MG63 (cell line): ENCODE results near the gene CRLF3. TPM values are rescaled to one million over a fixed set of nuclear protein-coding genes. Genes with fewer than 3 reads are reported as not detected.
"Not testable (repeated sequence)": the region's sequence is repeated elsewhere in the genome, so short reads cannot be mapped to it uniquely, and the experiment has no call there.

Experiments
- DNase-seq: peaks from one replicate; pipeline ENCODE4 v3.0.0-alpha.2; 2020
- H3K27me3 ChIP-seq: fragments of 250-450 bp; sonication (Bioruptor Pico); 2 replicates; pipeline ENCODE4 v1.5.1; 2020; ENCODE audit warnings: mild to moderate bottlenecking, moderate library complexity
- H3K36me3 ChIP-seq: fragments of 250-450 bp; sonication (Bioruptor Pico); 2 replicates; pipeline ENCODE4 v1.5.1; 2020; ENCODE audit warnings: mild to moderate bottlenecking, moderate library complexity
- H3K4me3 ChIP-seq: fragments of 250-450 bp; sonication (Bioruptor Pico); 2 replicates; pipeline ENCODE4 v1.5.1; 2020; ENCODE audit warnings: mild to moderate bottlenecking, moderate library complexity
- H3K9me3 ChIP-seq: fragments of 250-450 bp; sonication (Bioruptor Pico); 2 replicates; pipeline ENCODE4 v1.5.1; 2020; ENCODE audit warnings: mild to moderate bottlenecking, moderate library complexity
- total RNA-seq: library from RNA; depleted of rRNA; stranded (reverse); fragments of >200 nt; shearing (Covaris generic); gene quantifications from 2 replicates; pipeline ENCODE4 v1.2.3, GENCODE V29; 2014; ENCODE audit warnings: low replicate concordance; rRNA removed

CRLF3 gene
- total RNA-seq, 1 experiment from 2014 or later = 25.7 TPM

DNA sequence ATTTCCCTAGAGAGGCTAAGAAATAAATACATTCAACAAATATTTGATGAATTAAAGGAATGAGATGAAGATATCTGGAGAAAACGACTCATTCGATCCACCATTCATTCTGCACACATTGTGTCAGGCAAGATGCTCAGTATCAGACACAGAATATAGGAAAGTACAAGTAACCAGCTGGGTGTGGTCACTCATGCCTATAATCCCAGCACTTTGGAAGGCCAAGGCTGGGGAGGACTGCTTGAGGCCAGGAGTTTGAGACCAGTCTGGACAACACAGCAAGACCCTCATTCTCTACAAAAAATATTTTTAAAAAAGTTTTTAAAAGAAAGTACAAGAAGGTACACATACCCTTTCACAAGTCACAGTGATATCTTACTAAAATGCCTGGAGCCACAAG, 42.3 kb downstream of the CRLF3 start:
- Histone ChIP-seq H3K36me3 (peaks cover 76% of the 10 kb centered on the region), H3K4me3 (no peak overlapping the region), H3K27me3 (no peaks in the 10 kb centered on the region), H3K9me3 (no peaks in the 10 kb centered on the region)
- no peak for DNase-seq

DNA sequence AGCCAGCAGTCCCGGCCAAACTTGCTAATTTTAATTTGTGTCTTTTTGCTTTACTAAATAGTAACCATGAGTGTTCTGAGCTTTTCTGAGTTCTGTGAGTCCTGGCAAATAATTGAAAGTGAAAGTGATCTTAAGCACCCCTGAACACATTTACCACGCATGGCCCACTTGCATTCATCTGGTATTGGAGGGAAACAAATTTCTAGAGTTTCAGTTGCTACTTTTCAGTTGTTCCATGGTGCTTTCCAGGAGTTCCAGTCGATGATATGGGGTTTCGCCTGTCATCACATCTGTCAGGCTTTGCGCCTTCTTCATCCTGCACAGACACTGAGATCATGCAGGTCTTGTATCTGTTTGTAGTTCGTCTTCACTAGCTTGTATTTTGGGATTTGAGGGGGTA, 44.1 kb downstream of the CRLF3 start:
- no peaks in the 10 kb centered on the region for H3K27me3 ChIP-seq
- no peaks in the 10 kb centered on the region for H3K9me3 ChIP-seq
- H3K4me3 ChIP-seq = no peak overlapping the region
- no peak for DNase-seq
- H3K36me3 ChIP-seq = peaks cover 63% of the 10 kb centered on the region

DNA sequence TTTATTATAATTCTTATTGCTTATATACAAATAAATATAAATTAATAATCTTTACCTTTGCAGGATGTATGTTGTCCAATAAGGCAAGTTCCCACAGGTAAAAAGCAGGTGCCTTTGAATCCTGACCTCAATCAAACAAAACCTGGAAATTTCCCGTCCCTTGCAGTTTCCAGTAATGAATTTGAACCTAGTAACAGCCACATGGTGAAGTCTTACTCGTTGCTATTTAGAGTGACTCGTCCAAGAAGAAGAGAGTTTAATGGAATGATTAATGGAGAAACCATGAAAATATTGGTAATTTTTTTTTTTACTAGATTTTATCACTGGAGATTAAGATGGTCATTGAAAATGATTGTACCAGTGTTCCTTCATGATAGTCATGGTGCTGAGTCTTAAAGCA, 55.7 kb downstream of the CRLF3 start:
- H3K27me3 ChIP-seq, DNase-seq: not testable (repeated sequence)
- peaks cover 42% of the 10 kb centered on the region for H3K36me3 ChIP-seq

DNA sequence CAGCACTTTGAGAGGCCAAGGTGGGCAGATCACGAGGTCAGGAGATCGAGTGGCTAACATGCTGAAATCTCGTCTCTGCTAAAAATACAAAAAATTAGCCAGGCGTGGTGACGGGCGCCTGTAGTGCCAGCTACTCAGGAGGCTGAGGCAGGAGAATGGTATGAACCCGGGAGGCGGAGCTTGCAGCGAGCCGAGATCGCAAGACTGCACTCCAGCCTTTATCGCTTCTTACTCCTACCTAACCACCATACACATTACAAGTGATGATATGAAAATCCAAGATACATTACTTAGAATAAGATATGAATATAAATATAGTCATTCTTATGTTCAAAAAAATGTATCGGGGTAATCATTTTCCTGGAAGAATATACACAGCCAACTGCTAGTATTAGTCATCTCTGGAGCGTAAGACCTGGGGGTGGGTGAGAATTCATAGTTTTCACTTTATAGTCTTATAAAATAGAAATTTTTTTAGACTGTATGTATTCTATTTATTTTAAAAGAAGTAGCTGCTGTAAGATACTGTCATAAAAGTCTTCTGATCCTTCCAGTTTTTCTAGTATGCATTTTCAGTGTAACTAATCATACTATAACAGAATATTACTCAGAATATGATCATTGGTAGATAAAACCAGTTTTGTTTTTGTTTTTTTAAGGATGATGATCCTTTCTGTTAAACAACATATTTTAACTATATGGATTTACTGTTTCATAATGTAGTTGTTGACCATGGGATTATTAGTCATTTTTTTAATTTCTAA, 56.7 kb downstream of the CRLF3 start:
- peaks cover 41% of the 10 kb centered on the region for H3K36me3 ChIP-seq
- peak; percentile 32 for DNase-seq
- H3K9me3 ChIP-seq, H3K4me3 ChIP-seq, H3K27me3 ChIP-seq: not testable (repeated sequence)

More for the DNA sequence above, 55.7 kb downstream of the CRLF3 start:
- H3K9me3 ChIP-seq, H3K4me3 ChIP-seq: not testable (repeated sequence)

DNA sequence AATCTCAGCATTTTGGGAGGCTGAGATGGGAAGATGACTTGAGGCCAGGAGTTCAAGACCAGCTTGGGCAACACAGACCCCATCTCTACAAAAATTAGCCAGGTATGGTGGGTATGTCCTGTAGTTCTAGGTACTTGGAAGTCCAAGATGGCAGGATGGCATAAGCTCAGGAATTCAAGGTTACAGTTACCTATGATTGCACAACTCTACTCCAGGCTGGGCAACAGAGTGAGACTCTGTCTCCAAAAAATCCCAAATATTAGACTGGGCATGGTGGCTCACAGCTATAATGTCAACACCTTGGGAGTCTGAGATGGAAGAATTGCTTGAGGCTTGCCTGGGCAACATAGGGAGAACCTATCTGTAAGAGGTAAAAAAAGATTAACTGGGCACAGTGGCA, 63.4 kb downstream of the CRLF3 start:
- no peak for DNase-seq
- H3K27me3 ChIP-seq = no peaks in the 10 kb centered on the region
- no peaks in the 10 kb centered on the region for H3K9me3 ChIP-seq
- peaks cover 43% of the 10 kb centered on the region for H3K36me3 ChIP-seq
- H3K4me3 ChIP-seq = no peak overlapping the region

DNA sequence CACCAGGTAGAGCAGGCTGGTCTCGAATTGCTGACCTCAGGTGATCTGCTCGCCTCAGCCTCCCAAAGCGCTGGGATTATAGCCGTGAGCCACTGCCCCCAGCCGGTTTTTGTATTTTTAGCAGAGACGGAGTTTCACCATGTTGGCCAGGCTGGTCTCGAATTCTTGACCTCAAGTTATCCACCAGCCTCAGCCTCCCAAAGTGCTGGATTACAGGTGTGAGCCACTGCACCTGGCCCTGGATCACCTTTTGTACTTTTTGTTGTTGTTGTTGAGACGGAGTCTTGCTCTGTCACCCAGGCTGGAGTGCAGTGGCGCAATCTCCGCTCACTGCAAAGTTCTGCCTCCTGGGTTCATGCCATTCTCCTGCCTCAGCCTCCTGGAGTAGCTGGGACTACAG, 71.2 kb downstream of the CRLF3 start:
- H3K4me3 ChIP-seq, H3K9me3 ChIP-seq, DNase-seq, H3K27me3 ChIP-seq: not testable (repeated sequence)
- peaks cover 49% of the 10 kb centered on the region for H3K36me3 ChIP-seq

DNA sequence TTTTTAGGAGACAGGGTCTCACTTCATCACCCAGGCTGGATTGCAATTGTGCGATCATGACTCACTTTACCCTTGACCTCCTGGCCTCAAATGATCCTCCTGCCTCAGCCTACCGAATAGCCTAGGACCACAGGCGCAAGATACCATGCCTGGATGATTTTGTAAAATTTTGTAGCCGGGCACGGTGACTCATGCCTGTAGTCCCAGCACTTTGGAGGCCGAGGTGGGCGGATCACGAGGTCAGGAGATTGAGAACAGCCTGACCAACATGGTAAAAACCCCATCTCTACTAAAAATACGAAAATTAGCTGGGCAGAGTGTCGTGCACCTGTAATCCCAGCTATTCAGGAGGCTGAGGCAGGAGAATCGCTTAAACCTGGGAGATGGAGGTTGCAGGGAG, 73.5 kb downstream of the CRLF3 start:
- DNase-seq, H3K27me3 ChIP-seq, H3K9me3 ChIP-seq, H3K4me3 ChIP-seq: not testable (repeated sequence)
- peaks cover 47% of the 10 kb centered on the region for H3K36me3 ChIP-seq

DNA sequence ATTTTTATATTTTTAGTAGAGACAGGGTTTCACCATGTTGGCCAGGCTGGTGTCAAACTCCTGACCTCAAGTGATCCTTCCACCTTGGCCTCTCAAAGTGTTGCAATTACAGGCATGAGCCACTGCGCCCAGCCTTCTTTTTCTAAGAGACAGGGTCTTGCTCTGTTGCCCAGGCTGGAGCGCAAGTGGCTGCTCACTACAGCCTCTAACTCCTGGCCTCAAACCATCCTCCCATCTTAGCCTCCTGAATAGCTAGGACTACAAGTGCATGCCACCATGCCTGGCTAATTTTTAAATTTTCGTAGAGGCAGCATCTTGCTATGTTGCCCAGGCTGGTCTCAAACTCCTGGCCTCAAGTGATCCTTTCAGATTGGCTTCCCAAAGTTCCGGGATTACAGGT, 76.9 kb downstream of the CRLF3 start:
- not testable (repeated sequence) for DNase-seq, H3K9me3 ChIP-seq, H3K4me3 ChIP-seq, H3K27me3 ChIP-seq
- H3K36me3 ChIP-seq = peaks cover 37% of the 10 kb centered on the region

DNA sequence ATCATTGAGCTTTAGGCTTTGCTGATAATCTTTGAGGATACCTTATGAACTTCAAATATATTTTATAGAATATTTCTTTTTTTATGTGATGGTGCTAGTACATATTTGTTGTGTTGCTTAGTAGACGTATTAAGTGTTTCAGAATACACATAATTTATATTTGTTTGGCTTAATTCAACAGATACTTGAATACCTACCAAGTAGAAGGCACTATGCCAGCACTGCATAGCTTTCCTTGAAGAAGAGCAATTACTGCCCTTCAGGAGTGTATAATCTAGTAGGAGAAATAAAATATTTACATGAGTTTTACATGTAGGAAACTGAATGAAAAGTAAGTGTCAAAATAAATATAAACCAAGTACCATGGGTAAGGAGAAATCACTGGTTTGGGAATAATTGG, 81.8 kb downstream of the CRLF3 start:
- not testable (repeated sequence) for DNase-seq, H3K9me3 ChIP-seq, H3K27me3 ChIP-seq, H3K4me3 ChIP-seq
- H3K36me3 ChIP-seq = peaks cover 40% of the 10 kb centered on the region

DNA sequence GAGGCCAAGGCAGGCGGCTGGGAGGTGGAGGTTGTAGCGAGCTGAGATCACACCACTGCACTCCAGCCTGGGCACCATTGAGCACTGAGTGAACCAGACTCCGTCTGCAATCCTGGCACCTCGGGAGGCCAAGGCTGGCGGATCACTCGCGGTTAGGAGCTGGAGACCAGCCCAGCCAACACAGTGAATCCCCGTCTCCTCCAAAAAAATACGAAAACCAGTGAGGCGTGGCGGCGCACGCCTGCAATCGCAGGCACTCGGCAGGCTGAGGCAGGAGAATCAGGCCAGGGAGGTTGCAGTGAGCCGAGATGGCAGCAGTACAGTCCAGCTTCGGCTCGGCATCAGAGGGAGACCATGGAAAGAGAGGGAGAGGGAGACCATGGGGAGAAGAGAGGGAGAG, 88.1 kb downstream of the CRLF3 start:
- DNase-seq = peak; percentile 83
- Histone ChIP-seq H3K36me3 (peaks cover 21% of the 10 kb centered on the region), H3K4me3 (peak overlapping the region; percentile 21)

DNA sequence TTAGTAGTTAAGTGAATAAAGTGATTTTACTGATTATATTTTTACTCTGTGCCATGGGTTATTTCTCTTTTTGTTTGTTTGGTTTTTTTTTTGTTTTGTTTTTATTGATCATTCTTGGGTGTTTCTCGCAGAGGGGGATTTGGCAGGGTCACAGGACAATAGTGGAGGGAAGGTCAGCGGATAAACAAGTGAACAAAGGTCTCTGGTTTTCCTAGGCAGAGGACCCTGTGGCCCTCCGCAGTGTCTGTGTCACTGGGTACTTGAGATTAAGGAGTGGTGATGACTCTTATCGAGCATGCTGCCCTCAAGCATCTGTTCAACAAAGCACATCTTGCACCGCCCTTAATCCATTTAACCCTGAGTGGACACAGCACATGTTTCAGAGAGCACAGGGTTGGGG, 88.8 kb downstream of the CRLF3 start:
- H3K4me3 ChIP-seq, H3K27me3 ChIP-seq, H3K9me3 ChIP-seq: not testable (repeated sequence)
- peak; percentile 23 for DNase-seq
- peaks cover 14% of the 10 kb centered on the region for H3K36me3 ChIP-seq

More for the DNA sequence above, 88.1 kb downstream of the CRLF3 start:
- not testable (repeated sequence) for H3K9me3 ChIP-seq, H3K27me3 ChIP-seq

DNA sequence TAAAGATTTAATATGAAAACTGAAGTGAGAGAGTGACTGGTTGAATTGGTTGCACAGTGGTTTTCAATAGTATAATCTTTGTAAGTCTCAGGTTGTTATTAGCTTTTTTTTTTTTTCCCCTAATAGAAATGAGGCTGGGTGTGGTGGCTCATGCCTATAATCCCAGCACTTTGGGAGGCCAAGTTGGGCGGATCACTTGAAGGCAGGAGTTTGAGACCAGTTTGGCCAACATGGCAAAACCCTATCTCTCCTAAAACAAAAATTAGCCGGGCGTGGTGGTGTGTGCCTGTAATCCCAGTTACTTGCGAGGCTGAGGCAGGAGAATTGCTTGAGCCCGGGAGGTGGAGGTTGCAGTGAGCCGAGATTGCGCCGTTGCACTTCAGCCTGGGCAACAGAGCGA, 89.3 kb downstream of the CRLF3 start:
- DNase-seq = peak; percentile 54
- H3K27me3 ChIP-seq, H3K9me3 ChIP-seq, H3K4me3 ChIP-seq: not testable (repeated sequence)
- peaks cover 14% of the 10 kb centered on the region for H3K36me3 ChIP-seq

DNA sequence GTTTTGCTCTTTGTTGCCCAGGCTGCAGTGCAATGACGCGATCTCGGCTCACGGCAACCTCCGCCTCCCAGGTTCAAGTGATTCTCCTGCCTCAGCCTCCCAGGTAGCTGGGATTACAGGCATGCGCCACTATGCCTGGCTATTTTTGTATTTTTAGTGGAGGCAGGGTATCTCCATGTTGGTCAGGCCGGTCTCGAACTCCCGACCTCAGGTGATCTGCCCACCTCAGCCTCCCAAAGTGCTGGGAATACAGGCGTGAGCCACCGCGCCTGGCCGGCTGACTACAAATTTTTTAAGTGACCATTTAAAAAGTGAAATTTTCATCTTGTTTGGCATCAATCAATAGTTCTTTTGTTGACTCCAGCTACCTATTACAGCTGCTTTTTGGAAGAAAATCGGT, 90.3 kb downstream of the CRLF3 start:
- not testable (repeated sequence) for H3K9me3 ChIP-seq, DNase-seq, H3K27me3 ChIP-seq, H3K4me3 ChIP-seq
- H3K36me3 ChIP-seq = peaks cover 12% of the 10 kb centered on the region

Other genes with a start within 250 kb of the CRLF3 start
- gene ATAD5, start 7.3 kb upstream of the CRLF3 start, total RNA-seq = 2.4 and 7.6 TPM in 2 replicates
- 18.7 and 38.6 TPM in 2 replicates for gene TEFM, start 81.5 kb upstream of the CRLF3 start, total RNA-seq
- gene ADAP2, start 97.3 kb upstream of the CRLF3 start, total RNA-seq = 1.4 TPM in 1 of 2 replicates, not detected in the other
- gene RNF135, start 146.3 kb upstream of the CRLF3 start, total RNA-seq = 16.4 and 20.2 TPM in 2 replicates